HEK293T (cell line): Measurements from ENCODE around the gene LRRTM4.

Source experiments
- CTBP1 ChIP-seq: fragments of 450-650 bp; IDR thresholded peaks from 2 replicates; pipeline ENCODE4 v1.6.1; 2016; ENCODE audit warnings: borderline replicate concordance
- FOXM1 ChIP-seq: fragments of 450-650 bp; IDR thresholded peaks from 2 replicates; pipeline ENCODE4 v1.6.1; 2017; ENCODE audit warnings: mild to moderate bottlenecking, borderline replicate concordance
- NFRKB ChIP-seq: fragments of 450-650 bp; IDR thresholded peaks from 2 replicates; pipeline ENCODE4 v1.6.1; 2016; ENCODE audit warnings: mild to moderate bottlenecking, moderate library complexity
- SP1 ChIP-seq: fragments of 450-650 bp; IDR thresholded peaks from 2 replicates; pipeline ENCODE4 v1.6.1; 2017
- SUZ12 ChIP-seq: fragments of 450-650 bp; IDR thresholded peaks from 2 replicates; pipeline ENCODE4 v1.6.1; 2016; ENCODE audit warnings: mild to moderate bottlenecking
- ZNF384 ChIP-seq: fragments of 450-650 bp; IDR thresholded peaks from 2 replicates; pipeline ENCODE4 v1.6.1; 2016

DNA sequence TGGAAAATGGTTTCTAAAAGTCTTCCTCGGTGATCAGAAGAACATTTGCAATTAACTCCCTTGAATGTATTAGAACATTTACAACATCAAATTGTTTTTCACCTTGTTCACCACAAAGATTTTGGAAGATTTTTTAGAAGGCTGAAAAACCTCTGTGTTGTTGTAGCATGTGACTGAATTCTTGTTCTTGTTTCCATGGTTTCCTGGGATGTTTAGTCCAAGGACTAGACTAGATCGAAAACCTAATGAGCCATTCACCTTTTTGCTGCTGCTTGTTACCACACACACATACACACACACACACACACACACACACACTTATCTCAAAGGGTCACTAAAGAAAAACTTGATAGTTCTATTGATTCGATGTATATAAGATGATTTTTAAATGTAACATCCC is 380.0 kb downstream of the LRRTM4 start:
- TF ChIP-seq FOXM1 (no peak), SUZ12 (no peak), CTBP1 (no peak), NFRKB (no peak), ZNF384 (no peak), SP1 (no peak)
